Heart right ventricle (tissue), 16 donors: ENCODE results near the gene CD160. TPM values are rescaled to one million over a fixed set of nuclear protein-coding genes. Genes with fewer than 3 reads are reported as not detected.

Experiments
- ATAC-seq, 8 donors: fragments of 200-7000 bp; cut with Tn5 transposase; one replicate each; pipeline ENCODE4 v1.9.1; 2020; ENCODE audit warnings: mild to moderate bottlenecking in 8 of 8, moderate library complexity in 8 of 8, moderate number of reproducible peaks in 1 of 8
- DNase-seq, 2 donors: peaks; one replicate each; pipeline ENCODE4 v3.0.0-alpha.2; 2020
- H3K27ac ChIP-seq, 10 donors: fragments of 200-600 bp; sonication (generic) in 2 of 10; one replicate each; pipeline versions ENCODE4 v1.5.0 to v1.8.0; 2020 to 2022; ENCODE audit warnings: mild to moderate bottlenecking in 3 of 10
- H3K27me3 ChIP-seq, 7 donors: fragments of 200-600 bp; one replicate each; pipeline ENCODE4 v1.8.0; 2021 to 2022; ENCODE audit warnings: mild to moderate bottlenecking in 2 of 7
- H3K36me3 ChIP-seq, 9 donors: fragments of 200-600 bp; sonication (generic) in 1 of 9; one replicate each; pipeline versions ENCODE4 v1.5.0 to v1.8.0; 2020 to 2022; ENCODE audit warnings: mild to moderate bottlenecking in 2 of 9
- H3K4me1 ChIP-seq, 9 donors: fragments of 200-600 bp; sonication (generic) in 1 of 9; one replicate each; pipeline versions ENCODE4 v1.5.0 to v1.8.0; 2020 to 2022; ENCODE audit warnings: mild to moderate bottlenecking in 4 of 9
- H3K4me3 ChIP-seq, 10 donors: fragments of 200-600 bp; sonication (generic) in 2 of 10; one replicate each; pipeline versions ENCODE4 v1.5.0 to v1.8.0; 2020 to 2022; ENCODE audit warnings: mild to moderate bottlenecking in 7 of 10, moderate library complexity in 2 of 10
- H3K9me3 ChIP-seq, 11 donors: fragments of 200-600 bp in 10 of 11; sonication (generic) in 2 of 11; one replicate each; pipeline versions ENCODE4 v1.5.0 to v1.8.0; 2013 to 2022; ENCODE audit warnings: mild to moderate bottlenecking in 2 of 11, control low read depth in 1 of 11, moderate library complexity in 1 of 11
- WGBS, 2 donors: extraction: QIAGEN DNeasy Blood & Tissue Kit; methylation state at CpG; one replicate each; pipeline ENCODE4 v1.1.7; 2013; ENCODE audit warnings: inconsistent platforms in 1 of 2; 5-methylcytosine and 5-hydroxymethylcytosine counted together
- intact Hi-C, 10 donors: fragments of 100-400 bp; cut with DNase I; formaldehyde crosslinking; loops; one replicate each; pipeline versions ENCODE4 v1.11.1 to v1.14.2; 2022
- polyA plus RNA-seq, 2 donors: library from polyadenylated mRNA; stranded (reverse); fragments of 200-250 nt; gene quantifications; one replicate each; pipeline ENCODE4 v1.2.3, GENCODE V29; 2013
- total RNA-seq, 10 donors: library from RNA; stranded (reverse); fragmentation: NEBNext Ultra II Directional in 3 of 10; extraction: Animal tissue kit (Norgen Biotek cat#: 25700) in 3 of 10; gene quantifications; one replicate each; pipeline versions ENCODE4 v1.2.1 to v1.2.4, GENCODE V29; 2021 to 2023
- TF ChIP-seq, protein P1 (sequence below), 9 donors: fragments of 200-600 bp; sonication (generic) in 2 of 9; IDR thresholded peaks; one replicate each; pipeline versions ENCODE4 v1.5.0 to v1.8.0; 2021 to 2022; ENCODE audit warnings: antibody characterized with exemption in 9 of 9, mild to moderate bottlenecking in 5 of 9, moderate library complexity in 1 of 9
- donor health status: Arrhythmogenic right ventricular cardiomyopathy.
- donor health status: ischemic (EF 13 %, LVEDD 7.1; RV severe dilation, severe dysfunction).
- donor health status: healthy with polysubstance abuse.
- donor health status: DM: no; HTN: yes; CAD: no.
- donor health status: DM: no; HTN: no; CAD: no.
- donor health status: ischemic (EF 25% LVEDD 6.9; RV normal size, moderate dysfunction).
- donor health status: ischemic (EF 25% LVEDD 5.7; RV mildly dilated, moderate dysfunction).
- donor health status: healthy.
- donor health status: DM: yes; HTN: yes; CAD: no.
- donor health status: Ischemic cardiomyopathy.
- donor health status: ischemic (EF 35%, LVEDD 5.7; RV mildly dilated, moderate dysfunction).
- donor health status: nonischemic (EF 11% LVEDD 7.7; RV severe dilation, severe dysfunction).
- donor health status: DM: yes; HTN: yes; CAD: no.
- donor health status: PGD.
- donor health status: ischemic (EF 29% LVEDD 5.4; RV normal size, mild dysfunction).
- donor health status: nonischemic (EF 23%, LVEDD 6.1; RV moderate dilation, normal function).

Gene CD160
- total and polyA plus RNA-seq, 12 donors = 0.03 to 0.58 (median 0.18) TPM; not detected in 9

DNA sequence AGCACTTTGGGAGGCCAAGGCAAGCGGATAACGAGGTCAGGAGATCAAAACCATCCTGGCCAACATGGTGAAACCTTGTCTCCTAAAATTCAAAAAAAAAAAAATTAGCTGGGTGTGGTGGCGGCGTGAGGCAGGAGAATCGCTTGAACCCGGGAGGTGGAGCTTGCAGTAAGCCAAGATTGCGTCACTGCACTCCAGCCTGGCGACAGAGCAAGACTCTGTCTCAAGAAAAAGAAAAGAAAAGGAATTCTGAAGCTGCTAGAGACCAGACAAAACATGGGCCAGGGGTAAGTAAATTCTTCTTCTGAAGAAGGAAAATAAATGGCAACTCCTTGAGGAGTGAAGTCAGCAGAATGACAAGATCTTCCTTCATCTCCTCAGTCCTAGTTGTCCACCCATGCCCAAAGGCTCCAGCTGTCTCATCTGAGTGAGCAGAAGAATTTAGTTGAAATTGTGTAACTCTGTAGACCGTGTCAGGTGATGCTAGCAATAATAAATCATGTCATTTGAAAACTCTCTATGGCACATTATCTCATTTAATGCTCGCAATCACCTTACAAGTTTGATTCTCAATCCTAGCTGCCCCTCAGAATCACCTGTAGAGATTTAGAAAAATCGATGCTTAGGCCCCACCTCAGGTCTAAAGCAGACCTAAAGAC is 26.4 kb upstream of the CD160 start:
- no peaks in the 10 kb centered on the region for H3K9me3 ChIP-seq
- TF ChIP-seq, protein P1, sequence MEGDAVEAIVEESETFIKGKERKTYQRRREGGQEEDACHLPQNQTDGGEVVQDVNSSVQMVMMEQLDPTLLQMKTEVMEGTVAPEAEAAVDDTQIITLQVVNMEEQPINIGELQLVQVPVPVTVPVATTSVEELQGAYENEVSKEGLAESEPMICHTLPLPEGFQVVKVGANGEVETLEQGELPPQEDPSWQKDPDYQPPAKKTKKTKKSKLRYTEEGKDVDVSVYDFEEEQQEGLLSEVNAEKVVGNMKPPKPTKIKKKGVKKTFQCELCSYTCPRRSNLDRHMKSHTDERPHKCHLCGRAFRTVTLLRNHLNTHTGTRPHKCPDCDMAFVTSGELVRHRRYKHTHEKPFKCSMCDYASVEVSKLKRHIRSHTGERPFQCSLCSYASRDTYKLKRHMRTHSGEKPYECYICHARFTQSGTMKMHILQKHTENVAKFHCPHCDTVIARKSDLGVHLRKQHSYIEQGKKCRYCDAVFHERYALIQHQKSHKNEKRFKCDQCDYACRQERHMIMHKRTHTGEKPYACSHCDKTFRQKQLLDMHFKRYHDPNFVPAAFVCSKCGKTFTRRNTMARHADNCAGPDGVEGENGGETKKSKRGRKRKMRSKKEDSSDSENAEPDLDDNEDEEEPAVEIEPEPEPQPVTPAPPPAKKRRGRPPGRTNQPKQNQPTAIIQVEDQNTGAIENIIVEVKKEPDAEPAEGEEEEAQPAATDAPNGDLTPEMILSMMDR (IDR thresholded peaks at IDR 0.05) = no peak
- intact Hi-C loops = no loop called here
- DNase-seq = no peak
- H3K4me3 ChIP-seq = no peak overlapping the region
- no peak overlapping the region for H3K27ac ChIP-seq
- H3K36me3 ChIP-seq = no peaks in the 10 kb centered on the region
- peaks cover 0 to 19% (median 0%) of the 10 kb centered on the region in 9 donors for H3K4me1 ChIP-seq
- no peaks in the 10 kb centered on the region for H3K27me3 ChIP-seq
- 92 to 95% methylated on average over 11 of the region's 11 CpGs for WGBS, 2 donors
- no peak for ATAC-seq

DNA sequence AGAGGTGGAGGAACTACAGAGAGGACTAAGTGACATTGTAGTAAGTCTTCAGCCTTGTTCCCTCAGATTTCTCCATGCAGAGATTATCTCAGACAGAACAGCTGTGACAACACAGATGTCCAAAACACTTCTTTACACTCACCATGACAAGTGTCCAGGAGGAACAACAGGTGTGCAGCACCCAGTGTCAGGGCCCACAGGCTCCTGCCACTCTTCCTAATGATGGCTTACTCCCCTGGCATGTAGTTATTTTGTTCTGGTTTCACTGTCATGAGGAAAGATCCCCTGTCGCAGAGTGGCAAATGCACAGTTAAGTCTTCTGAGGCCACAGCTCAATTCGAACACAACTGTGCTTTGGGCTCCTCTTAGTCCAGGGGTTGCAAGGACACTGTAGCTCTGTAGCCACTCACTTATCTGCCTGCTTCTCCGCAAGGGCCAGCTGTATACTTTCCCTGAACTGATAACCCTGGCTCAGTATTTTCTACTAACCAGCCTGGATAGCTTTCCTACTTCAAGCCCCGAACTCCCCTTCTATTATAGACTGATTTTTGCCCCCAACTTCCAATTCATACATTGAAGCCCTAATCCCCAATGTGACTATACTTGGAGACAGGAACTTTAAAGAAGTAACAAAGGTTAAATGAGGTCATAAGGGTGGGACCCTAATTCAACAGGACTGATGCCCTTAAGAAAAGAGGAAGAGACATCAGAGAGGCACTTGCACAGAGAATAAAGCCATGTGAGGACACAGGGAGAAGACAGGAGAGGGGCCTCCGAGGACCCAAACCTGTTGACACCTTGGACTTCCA is 23.3 kb upstream of the CD160 start:
- ATAC-seq (no peak), DNase-seq (no peak)
- no peak overlapping the region for H3K27ac ChIP-seq
- H3K27me3 ChIP-seq = no peaks in the 10 kb centered on the region
- no peaks in the 10 kb centered on the region for H3K36me3 ChIP-seq
- intact Hi-C loops = no loop called here
- TF ChIP-seq, protein P1 (IDR thresholded peaks at IDR 0.05) = no peak
- H3K4me1 ChIP-seq = peaks cover 0 to 5% (median 0%) of the 10 kb centered on the region in 9 donors
- no peaks in the 10 kb centered on the region for H3K9me3 ChIP-seq
- H3K4me3 ChIP-seq = no peak overlapping the region
- WGBS, 2 donors = 59 to 64% methylated on average over 5 of the region's 5 CpGs

DNA sequence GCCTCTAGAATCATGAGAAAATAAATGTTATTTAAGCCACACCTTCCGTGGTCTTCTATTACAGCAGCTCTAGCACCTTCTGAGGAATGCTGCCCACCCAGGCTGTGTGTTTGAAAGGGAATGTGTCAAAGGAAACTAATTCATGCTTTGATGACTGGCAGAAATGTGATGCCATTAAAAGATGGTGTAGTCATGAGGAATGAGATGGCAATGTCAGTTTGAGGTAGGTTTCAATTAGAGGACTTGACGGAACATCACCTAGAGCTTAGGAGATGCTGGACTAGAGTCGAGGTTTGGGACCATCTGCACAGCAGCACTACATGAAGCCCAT is 22.7 kb upstream of the CD160 start:
- Histone ChIP-seq H3K27ac (no peak overlapping the region), H3K4me3 (no peak overlapping the region), H3K27me3 (no peaks in the 10 kb centered on the region), H3K36me3 (no peaks in the 10 kb centered on the region), H3K9me3 (no peaks in the 10 kb centered on the region), H3K4me1 (no peaks in the 10 kb centered on the region)
- ATAC-seq (no peak), DNase-seq (no peak)
- 91 to 93% methylated on average over 3 of the region's 3 CpGs for WGBS, 2 donors
- intact Hi-C loops = no loop called here
- TF ChIP-seq, protein P1 (IDR thresholded peaks at IDR 0.05) = no peak

DNA sequence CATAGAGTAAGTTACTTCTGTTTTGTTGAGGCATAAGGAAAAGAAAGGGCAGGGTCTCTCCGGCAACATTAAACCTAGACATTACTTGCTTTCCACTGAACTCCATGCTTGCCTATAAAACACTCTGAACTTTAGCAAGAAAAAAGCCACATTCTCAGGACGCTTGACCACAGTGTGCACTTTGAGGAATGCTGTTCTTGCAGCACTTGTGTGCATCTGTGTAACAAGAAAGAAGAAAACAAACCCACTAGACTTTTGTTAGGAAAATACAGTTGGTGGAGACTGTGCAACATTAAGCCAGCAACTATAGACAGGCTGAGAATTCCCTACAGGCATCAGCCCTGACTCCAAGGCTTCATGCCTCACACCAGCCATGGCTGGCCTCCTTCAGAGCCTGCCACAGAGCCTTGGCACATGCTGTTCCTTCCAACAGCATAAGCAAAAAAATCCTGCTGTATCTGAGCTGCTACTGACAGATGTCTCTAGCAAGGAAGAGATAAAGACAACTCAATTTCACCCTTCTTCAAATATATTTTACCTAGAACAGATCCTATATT is 17.9 kb upstream of the CD160 start:
- WGBS, 2 donors = 83 to 86% methylated on average over 2 of the region's 2 CpGs
- intact Hi-C loops = no loop called here
- Histone ChIP-seq H3K4me3 (no peak overlapping the region), H3K4me1 (no peaks in the 10 kb centered on the region), H3K27ac (no peak overlapping the region), H3K36me3 (no peaks in the 10 kb centered on the region), H3K9me3 (no peaks in the 10 kb centered on the region), H3K27me3 (no peaks in the 10 kb centered on the region)
- TF ChIP-seq, protein P1 (IDR thresholded peaks at IDR 0.05) = no peak
- ATAC-seq (no peak), DNase-seq (no peak)
